ENCODE measurements around the gene DAZL.

DAZL gene

DNA sequence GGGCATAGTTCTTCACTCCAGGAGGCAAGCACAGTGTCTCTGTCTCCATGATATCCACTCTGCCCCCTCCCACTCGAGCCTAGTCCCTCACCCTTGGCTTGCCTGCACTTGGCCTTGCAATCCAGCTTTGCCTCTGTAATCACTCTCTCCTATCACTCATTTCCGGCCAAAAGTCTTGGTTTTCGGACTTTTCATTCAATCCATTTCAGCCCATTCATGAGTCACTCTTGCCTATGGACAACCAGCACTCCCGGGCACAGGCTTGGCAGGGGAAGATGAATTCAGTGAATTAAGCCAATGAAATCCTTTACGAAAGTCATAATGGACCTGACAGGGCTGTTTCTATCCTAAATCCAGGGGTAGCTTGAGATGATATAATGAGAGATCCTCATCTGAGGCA lies 21.7 kb downstream of the DAZL start:
- Histone ChIP-seq H3K79me2 (ENCODE audit: insufficient read depth, low read length) (no peaks in the 10 kb centered on the region), H3K4me3 (ENCODE audit: low read depth in 1 of 2, low read length in 2 of 2) (no peak overlapping the region), H3K36me3 (ENCODE audit: insufficient read depth, low read length) (no peaks in the 10 kb centered on the region), H3K9ac (ENCODE audit: low read depth, low read length) (no peak overlapping the region), H4K20me1 (ENCODE audit: insufficient read depth, low read length) (no peaks in the 10 kb centered on the region), H3K9me3 (ENCODE audit: insufficient read depth, low read length, severe bottlenecking) (no peaks in the 10 kb centered on the region), H3K27ac (ENCODE audit: low read length) (no peak overlapping the region), H2AFZ (ENCODE audit: low read depth, low read length) (no peak overlapping the region), H3K27me3 (ENCODE audit: insufficient read depth, low read length, poor library complexity) (no peaks in the 10 kb centered on the region), H3K4me2 (ENCODE audit: insufficient read depth, low read length) (no peak overlapping the region), H3K4me1 (ENCODE audit: insufficient read depth, low read length) (no peaks in the 10 kb centered on the region)
- no peak for ATAC-seq (ENCODE audit: insufficient read depth, low read depth)
- no peak for DNase-seq
- no peak for TF ChIP-seq EZH2 (IDR thresholded peaks at IDR 0.05; ENCODE audit: borderline replicate concordance, low read depth, low read length, severe bottlenecking)
- TF ChIP-seq CTCF (IDR thresholded peaks at IDR 0.05; ENCODE audit: borderline replicate concordance, extremely low read depth, low read length, poor library complexity, severe bottlenecking) = no peak

- no peaks in the 10 kb centered on the region for H3K9me3 ChIP-seq (ENCODE audit: insufficient read depth, low read length, severe bottlenecking)
- no peaks in the 10 kb centered on the region for H3K79me2 ChIP-seq (ENCODE audit: insufficient read depth, low read length)
- H3K9ac ChIP-seq (ENCODE audit: low read depth, low read length) = no peak overlapping the region
- DNase-seq (no peak), ATAC-seq (ENCODE audit: insufficient read depth, low read depth) (no peak)
- no peaks in the 10 kb centered on the region for H3K27me3 ChIP-seq (ENCODE audit: insufficient read depth, low read length, poor library complexity)
- H4K20me1 ChIP-seq (ENCODE audit: insufficient read depth, low read length) = no peaks in the 10 kb centered on the region
- no peak for TF ChIP-seq CTCF (IDR thresholded peaks at IDR 0.05; ENCODE audit: borderline replicate concordance, extremely low read depth, low read length, poor library complexity, severe bottlenecking)
- TF ChIP-seq EZH2 (IDR thresholded peaks at IDR 0.05; ENCODE audit: borderline replicate concordance, low read depth, low read length, severe bottlenecking) = no peak
- H3K4me3 ChIP-seq (ENCODE audit: low read depth in 1 of 2, low read length in 2 of 2) = no peak overlapping the region
- no peak overlapping the region for H3K4me2 ChIP-seq (ENCODE audit: insufficient read depth, low read length)
- H2AFZ ChIP-seq (ENCODE audit: low read depth, low read length) = no peak overlapping the region
- H3K27ac ChIP-seq (ENCODE audit: low read length) = no peak overlapping the region
- H3K4me1 ChIP-seq (ENCODE audit: insufficient read depth, low read length) = no peaks in the 10 kb centered on the region
- no peaks in the 10 kb centered on the region for H3K36me3 ChIP-seq (ENCODE audit: insufficient read depth, low read length)
These were observed 35.1 kb downstream of the DAZL start for GRCh38 chr3:16570113-16570512.

- TF ChIP-seq CTCF (IDR thresholded peaks at IDR 0.05; ENCODE audit: borderline replicate concordance, extremely low read depth, low read length, poor library complexity, severe bottlenecking) (no peak), EZH2 (IDR thresholded peaks at IDR 0.05; ENCODE audit: borderline replicate concordance, low read depth, low read length, severe bottlenecking) (no peak)
- no peaks in the 10 kb centered on the region for H3K36me3 ChIP-seq (ENCODE audit: insufficient read depth, low read length)
- H4K20me1 ChIP-seq (ENCODE audit: insufficient read depth, low read length) = no peaks in the 10 kb centered on the region
- H3K9me3 ChIP-seq (ENCODE audit: insufficient read depth, low read length, severe bottlenecking) = no peaks in the 10 kb centered on the region
- ATAC-seq (ENCODE audit: insufficient read depth, low read depth) = no peak
- H3K79me2 ChIP-seq (ENCODE audit: insufficient read depth, low read length) = no peaks in the 10 kb centered on the region
- DNase-seq = no peak
- H3K27ac ChIP-seq (ENCODE audit: low read length) = no peak overlapping the region
- H2AFZ ChIP-seq (ENCODE audit: low read depth, low read length) = no peak overlapping the region
- H3K27me3 ChIP-seq (ENCODE audit: insufficient read depth, low read length, poor library complexity) = no peaks in the 10 kb centered on the region
- H3K4me2 ChIP-seq (ENCODE audit: insufficient read depth, low read length) = no peak overlapping the region
- no peak overlapping the region for H3K9ac ChIP-seq (ENCODE audit: low read depth, low read length)
- no peak overlapping the region for H3K4me3 ChIP-seq (ENCODE audit: low read depth in 1 of 2, low read length in 2 of 2)
- H3K4me1 ChIP-seq (ENCODE audit: insufficient read depth, low read length) = no peaks in the 10 kb centered on the region
These were observed 36.7 kb downstream of the DAZL start for GRCh38 chr3:16568532-16568931.

GRCh38 chr3:16568115-16568514 lies 37.1 kb downstream of the DAZL start:
- no peak overlapping the region for H3K9ac ChIP-seq (ENCODE audit: low read depth, low read length)
- H3K27ac ChIP-seq (ENCODE audit: low read length) = no peak overlapping the region
- H4K20me1 ChIP-seq (ENCODE audit: insufficient read depth, low read length) = no peaks in the 10 kb centered on the region
- DNase-seq (no peak), ATAC-seq (ENCODE audit: insufficient read depth, low read depth) (no peak)
- no peak overlapping the region for H3K4me3 ChIP-seq (ENCODE audit: low read depth in 1 of 2, low read length in 2 of 2)
- TF ChIP-seq EZH2 (IDR thresholded peaks at IDR 0.05; ENCODE audit: borderline replicate concordance, low read depth, low read length, severe bottlenecking) (no peak), CTCF (IDR thresholded peaks at IDR 0.05; ENCODE audit: borderline replicate concordance, extremely low read depth, low read length, poor library complexity, severe bottlenecking) (no peak)
- no peaks in the 10 kb centered on the region for H3K9me3 ChIP-seq (ENCODE audit: insufficient read depth, low read length, severe bottlenecking)
- no peaks in the 10 kb centered on the region for H3K79me2 ChIP-seq (ENCODE audit: insufficient read depth, low read length)
- no peaks in the 10 kb centered on the region for H3K36me3 ChIP-seq (ENCODE audit: insufficient read depth, low read length)
- no peak overlapping the region for H3K4me2 ChIP-seq (ENCODE audit: insufficient read depth, low read length)
- no peak overlapping the region for H2AFZ ChIP-seq (ENCODE audit: low read depth, low read length)
- no peaks in the 10 kb centered on the region for H3K27me3 ChIP-seq (ENCODE audit: insufficient read depth, low read length, poor library complexity)
- no peaks in the 10 kb centered on the region for H3K4me1 ChIP-seq (ENCODE audit: insufficient read depth, low read length)
